Ovary (tissue), 3 donors: ENCODE results near the gene LUC7L3.

ENCODE experiments used
- CTCF ChIP-seq, 3 donors: fragments of 450-650 bp in 2 of 3; fragments of 200-600 bp in 1 of 3; IDR thresholded peaks; one replicate each; pipeline versions ENCODE4 v1.5.1 to v1.8.0; 2016 to 2022; ENCODE audit warnings: antibody characterized with exemption in 3 of 3, mild to moderate bottlenecking in 1 of 3
- POLR2A ChIP-seq: fragments of 450-650 bp; IDR thresholded peaks from one replicate; pipeline ENCODE4 v1.6.1; 2017; ENCODE audit warnings: antibody characterized with exemption, mild to moderate bottlenecking, moderate library complexity
- donor health status: DM: no; HTN: no; CAD: no.

- TF ChIP-seq CTCF (IDR thresholded peaks at IDR 0.05) (no peak), POLR2A (no peak)
Observed at GRCh38 chr17:50803676-50804075, 84.3 kb downstream of the LUC7L3 start.
